Mammary epithelial cell (primary cell): ENCODE measurements around the gene RBMS3.

Experiments used
- EZH2 ChIP-seq: IDR thresholded peaks from 2 replicates; pipeline ENCODE4 v1.6.1; 2012; ENCODE audit warnings: low read length, inconsistent platforms, borderline replicate concordance
- TF ChIP-seq, protein P1 (sequence below), 2 donors: IDR thresholded peaks in 1 of 2; conservative IDR thresholded peaks in 1 of 2; 2 replicates each; pipeline ENCODE4 v1.5.1; 2011 to 2012; ENCODE audit warnings: inconsistent platforms in 2 of 2, low read length in 2 of 2, mild to moderate bottlenecking in 2 of 2, control low read depth in 1 of 2, low read depth in 1 of 2; ENCODE audit not compliant: insufficient read depth in 1 of 2; ENCODE audit errors: extremely low read depth in 1 of 2

DNA sequence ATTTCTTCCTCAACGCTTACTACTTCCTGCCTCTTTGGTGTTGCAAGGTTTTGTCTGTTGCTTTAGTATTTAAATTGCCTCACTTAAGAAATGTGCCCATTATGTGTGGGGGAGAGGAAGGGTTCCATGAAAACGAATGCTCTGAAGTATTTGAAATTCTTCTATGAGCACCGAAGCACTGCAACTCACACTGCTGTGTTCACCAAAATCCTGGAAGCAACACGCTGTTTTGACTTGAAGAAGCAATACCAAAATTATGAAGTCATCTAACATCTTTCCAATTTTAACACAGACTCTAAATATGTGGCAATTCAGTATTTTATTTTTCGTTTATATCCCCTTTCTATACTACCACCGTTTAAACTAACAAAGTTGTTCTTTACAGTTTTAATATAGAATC is 101.5 kb downstream of the RBMS3 start:
- TF ChIP-seq, protein P1, sequence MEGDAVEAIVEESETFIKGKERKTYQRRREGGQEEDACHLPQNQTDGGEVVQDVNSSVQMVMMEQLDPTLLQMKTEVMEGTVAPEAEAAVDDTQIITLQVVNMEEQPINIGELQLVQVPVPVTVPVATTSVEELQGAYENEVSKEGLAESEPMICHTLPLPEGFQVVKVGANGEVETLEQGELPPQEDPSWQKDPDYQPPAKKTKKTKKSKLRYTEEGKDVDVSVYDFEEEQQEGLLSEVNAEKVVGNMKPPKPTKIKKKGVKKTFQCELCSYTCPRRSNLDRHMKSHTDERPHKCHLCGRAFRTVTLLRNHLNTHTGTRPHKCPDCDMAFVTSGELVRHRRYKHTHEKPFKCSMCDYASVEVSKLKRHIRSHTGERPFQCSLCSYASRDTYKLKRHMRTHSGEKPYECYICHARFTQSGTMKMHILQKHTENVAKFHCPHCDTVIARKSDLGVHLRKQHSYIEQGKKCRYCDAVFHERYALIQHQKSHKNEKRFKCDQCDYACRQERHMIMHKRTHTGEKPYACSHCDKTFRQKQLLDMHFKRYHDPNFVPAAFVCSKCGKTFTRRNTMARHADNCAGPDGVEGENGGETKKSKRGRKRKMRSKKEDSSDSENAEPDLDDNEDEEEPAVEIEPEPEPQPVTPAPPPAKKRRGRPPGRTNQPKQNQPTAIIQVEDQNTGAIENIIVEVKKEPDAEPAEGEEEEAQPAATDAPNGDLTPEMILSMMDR (conservative IDR thresholded peaks at IDR 0.05 in 1 of 2, IDR thresholded peaks at IDR 0.05 in 1 of 2; ENCODE audit: extremely low read depth in 1 of 2, insufficient read depth in 1 of 2, low read depth in 1 of 2, low read length in 2 of 2): no peak
- no peak for TF ChIP-seq EZH2
